Colonic mucosa (tissue), 4 donors: ENCODE results near the gene SLC35A3. TPM values are rescaled to one million over a fixed set of nuclear protein-coding genes. Genes with fewer than 3 reads are reported as not detected.

Experiments used
- DNase-seq: peaks from one replicate; pipeline ENCODE4 v3.0.0-alpha.2; 2020
- H3K27ac ChIP-seq: fragments of 200-600 bp; one replicate; pipeline ENCODE4 v1.8.0; 2021
- H3K27me3 ChIP-seq: fragments of 200-600 bp; one replicate; pipeline ENCODE4 v1.8.0; 2021
- H3K36me3 ChIP-seq: fragments of 200-600 bp; one replicate; pipeline ENCODE4 v1.8.0; 2021
- H3K4me1 ChIP-seq: fragments of 200-600 bp; one replicate; pipeline ENCODE4 v1.8.0; 2021; ENCODE audit warnings: mild to moderate bottlenecking
- H3K4me3 ChIP-seq: fragments of 200-600 bp; one replicate; pipeline ENCODE4 v1.8.0; 2021
- H3K9ac ChIP-seq, 2 donors: one replicate each; pipeline ENCODE4 v1.7.0; 2013; ENCODE audit warnings: control low read depth in 2 of 2, low read depth in 2 of 2, low read length in 2 of 2
- H3K9me3 ChIP-seq: fragments of 200-600 bp; one replicate; pipeline ENCODE4 v1.8.0; 2021
- CTCF ChIP-seq: fragments of 200-600 bp; IDR thresholded peaks from one replicate; pipeline ENCODE4 v1.8.0; 2022; ENCODE audit warnings: antibody characterized with exemption, mild to moderate bottlenecking
- intact Hi-C: fragments of 100-400 bp; cut with DNase I; formaldehyde crosslinking; loops from one replicate; pipeline ENCODE4 v1.14.1; 2022
- total RNA-seq, 2 donors: library from RNA; stranded (reverse); fragmentation: NEBNext Ultra II Directional in 1 of 2; extraction: Animal tissue kit (Norgen Biotek cat#: 25700) in 1 of 2; gene quantifications; one replicate each; pipeline ENCODE4 v1.2.1, GENCODE V29; 2021
- donor health status: healthy.
- donor health status: DM: no; HTN: no; CAD: no.
- donor health status: DM: no; HTN: no; CAD: no.

The SLC35A3 gene
- total RNA-seq, 2 donors from 2014 or later = 122 to 206 TPM

GRCh38 chr1:100070201-100070939 is 100.6 kb downstream of the SLC35A3 start:
- Histone ChIP-seq H3K4me1 (no peaks in the 10 kb centered on the region), H3K27me3 (no peaks in the 10 kb centered on the region), H3K9me3 (no peaks in the 10 kb centered on the region), H3K36me3 (no peaks in the 10 kb centered on the region), H3K27ac (no peak overlapping the region), H3K4me3 (no peak overlapping the region), H3K9ac (no peak overlapping the region)
- intact Hi-C loops = no loop called here
- no peak for TF ChIP-seq CTCF
- no peak for DNase-seq

- intact Hi-C loops = no loop called here
- Histone ChIP-seq H3K9ac (no peak overlapping the region), H3K4me3 (no peak overlapping the region), H3K27me3 (no peaks in the 10 kb centered on the region), H3K27ac (no peak overlapping the region), H3K4me1 (no peaks in the 10 kb centered on the region), H3K36me3 (peaks cover 5% of the 10 kb centered on the region), H3K9me3 (no peaks in the 10 kb centered on the region)
- DNase-seq = no peak
- TF ChIP-seq CTCF = no peak
These were observed 103.7 kb downstream of the SLC35A3 start for GRCh38 chr1:100073531-100073930.

GRCh38 chr1:100074604-100075395 is 105.0 kb downstream of the SLC35A3 start:
- Histone ChIP-seq H3K4me1 (no peaks in the 10 kb centered on the region), H3K27ac (no peak overlapping the region), H3K9me3 (no peaks in the 10 kb centered on the region), H3K27me3 (no peaks in the 10 kb centered on the region), H3K4me3 (no peak overlapping the region), H3K9ac (no peak overlapping the region), H3K36me3 (peaks cover 7% of the 10 kb centered on the region)
- intact Hi-C loops = no loop called here
- no peak for DNase-seq
- no peak for TF ChIP-seq CTCF

GRCh38 chr1:100075773-100076172 is 106.0 kb downstream of the SLC35A3 start:
- Histone ChIP-seq H3K36me3 (peaks cover 12% of the 10 kb centered on the region), H3K4me1 (no peaks in the 10 kb centered on the region), H3K9ac (no peak overlapping the region), H3K27me3 (no peaks in the 10 kb centered on the region), H3K27ac (no peak overlapping the region), H3K4me3 (no peak overlapping the region), H3K9me3 (no peaks in the 10 kb centered on the region)
- DNase-seq = no peak
- no peak for TF ChIP-seq CTCF
- intact Hi-C loops = no loop called here

DNA sequence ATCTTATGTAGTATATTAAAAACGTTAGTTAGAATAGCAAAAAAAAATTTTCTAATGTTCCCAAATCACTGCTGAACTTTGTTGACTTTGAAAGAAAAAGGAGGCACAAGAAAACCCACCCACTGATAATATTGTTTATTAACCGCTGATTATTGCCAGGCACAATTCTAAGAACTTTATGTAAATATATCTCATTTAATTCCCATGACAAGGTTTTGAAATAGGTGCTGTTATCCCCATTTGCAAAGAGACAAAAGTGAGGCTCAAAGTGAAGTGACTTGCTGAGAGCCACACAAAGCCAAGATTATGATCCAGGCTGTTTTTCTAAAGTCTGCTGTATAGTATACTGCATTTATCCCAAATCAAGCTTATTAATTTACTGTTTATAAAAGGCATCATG is 106.5 kb downstream of the SLC35A3 start:
- no peak overlapping the region for H3K9ac ChIP-seq
- TF ChIP-seq CTCF = no peak
- peaks cover 12% of the 10 kb centered on the region for H3K36me3 ChIP-seq
- DNase-seq = no peak
- H3K27me3 ChIP-seq = no peaks in the 10 kb centered on the region
- no peak overlapping the region for H3K27ac ChIP-seq
- no peaks in the 10 kb centered on the region for H3K4me1 ChIP-seq
- intact Hi-C loops = no loop called here
- H3K9me3 ChIP-seq = no peaks in the 10 kb centered on the region
- no peak overlapping the region for H3K4me3 ChIP-seq
